ENCODE data around the gene TMED10.

DNA sequence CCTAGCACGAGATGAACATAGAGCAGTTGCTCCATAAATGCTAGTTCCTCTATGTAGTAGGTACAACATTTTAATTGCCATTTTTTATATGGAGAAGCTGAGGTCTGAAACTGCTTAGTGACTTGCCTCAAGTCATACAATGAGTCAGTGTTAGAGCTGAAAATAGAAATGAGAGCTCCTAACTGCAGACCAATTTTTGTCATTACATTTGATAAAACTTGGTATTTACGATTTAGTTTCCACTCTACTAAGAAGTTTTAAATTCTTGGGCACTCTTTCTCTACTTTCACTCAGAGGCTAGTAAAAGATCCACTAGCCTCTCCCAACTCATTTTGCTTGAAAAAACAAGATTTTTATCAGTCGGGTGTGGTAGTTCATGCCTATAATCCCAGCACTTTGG, 8.1 kb upstream of the TMED10 start:
- TF ChIP-seq FOSL2 (IDR thresholded peaks at IDR 0.05; ENCODE audit: borderline replicate concordance, low read depth) (no peak; the same call in 1 of the 2 replicates), EZH2phosphoT487 (IDR thresholded peaks at IDR 0.05; ENCODE audit: borderline replicate concordance, low read depth) (no peak), EP300 (IDR thresholded peaks at IDR 0.05; ENCODE audit: borderline replicate concordance in 1 of 2, low read depth in 1 of 2, low read length in 1 of 2) (no peak), RFX5 (IDR thresholded peaks at IDR 0.05; ENCODE audit: low read length) (no peak), YY1 (IDR thresholded peaks at IDR 0.05; ENCODE audit: low read depth) (no peak), SMC3 (IDR thresholded peaks at IDR 0.05; ENCODE audit: low read depth, low read length) (no peak), POLR2AphosphoS5 (IDR thresholded peaks at IDR 0.05; ENCODE audit: low read depth, low read length) (no peak), CHD2 (IDR thresholded peaks at IDR 0.05; ENCODE audit: low read length, partially characterized antibody) (no peak), MXI1 (IDR thresholded peaks at IDR 0.05; ENCODE audit: low read depth, low read length) (no peak)
- TF ChIP-seq, protein P1, sequence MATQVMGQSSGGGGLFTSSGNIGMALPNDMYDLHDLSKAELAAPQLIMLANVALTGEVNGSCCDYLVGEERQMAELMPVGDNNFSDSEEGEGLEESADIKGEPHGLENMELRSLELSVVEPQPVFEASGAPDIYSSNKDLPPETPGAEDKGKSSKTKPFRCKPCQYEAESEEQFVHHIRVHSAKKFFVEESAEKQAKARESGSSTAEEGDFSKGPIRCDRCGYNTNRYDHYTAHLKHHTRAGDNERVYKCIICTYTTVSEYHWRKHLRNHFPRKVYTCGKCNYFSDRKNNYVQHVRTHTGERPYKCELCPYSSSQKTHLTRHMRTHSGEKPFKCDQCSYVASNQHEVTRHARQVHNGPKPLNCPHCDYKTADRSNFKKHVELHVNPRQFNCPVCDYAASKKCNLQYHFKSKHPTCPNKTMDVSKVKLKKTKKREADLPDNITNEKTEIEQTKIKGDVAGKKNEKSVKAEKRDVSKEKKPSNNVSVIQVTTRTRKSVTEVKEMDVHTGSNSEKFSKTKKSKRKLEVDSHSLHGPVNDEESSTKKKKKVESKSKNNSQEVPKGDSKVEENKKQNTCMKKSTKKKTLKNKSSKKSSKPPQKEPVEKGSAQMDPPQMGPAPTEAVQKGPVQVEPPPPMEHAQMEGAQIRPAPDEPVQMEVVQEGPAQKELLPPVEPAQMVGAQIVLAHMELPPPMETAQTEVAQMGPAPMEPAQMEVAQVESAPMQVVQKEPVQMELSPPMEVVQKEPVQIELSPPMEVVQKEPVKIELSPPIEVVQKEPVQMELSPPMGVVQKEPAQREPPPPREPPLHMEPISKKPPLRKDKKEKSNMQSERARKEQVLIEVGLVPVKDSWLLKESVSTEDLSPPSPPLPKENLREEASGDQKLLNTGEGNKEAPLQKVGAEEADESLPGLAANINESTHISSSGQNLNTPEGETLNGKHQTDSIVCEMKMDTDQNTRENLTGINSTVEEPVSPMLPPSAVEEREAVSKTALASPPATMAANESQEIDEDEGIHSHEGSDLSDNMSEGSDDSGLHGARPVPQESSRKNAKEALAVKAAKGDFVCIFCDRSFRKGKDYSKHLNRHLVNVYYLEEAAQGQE (IDR thresholded peaks at IDR 0.05; ENCODE audit: low read depth, low read length) = no peak
- TF ChIP-seq, protein P2, sequence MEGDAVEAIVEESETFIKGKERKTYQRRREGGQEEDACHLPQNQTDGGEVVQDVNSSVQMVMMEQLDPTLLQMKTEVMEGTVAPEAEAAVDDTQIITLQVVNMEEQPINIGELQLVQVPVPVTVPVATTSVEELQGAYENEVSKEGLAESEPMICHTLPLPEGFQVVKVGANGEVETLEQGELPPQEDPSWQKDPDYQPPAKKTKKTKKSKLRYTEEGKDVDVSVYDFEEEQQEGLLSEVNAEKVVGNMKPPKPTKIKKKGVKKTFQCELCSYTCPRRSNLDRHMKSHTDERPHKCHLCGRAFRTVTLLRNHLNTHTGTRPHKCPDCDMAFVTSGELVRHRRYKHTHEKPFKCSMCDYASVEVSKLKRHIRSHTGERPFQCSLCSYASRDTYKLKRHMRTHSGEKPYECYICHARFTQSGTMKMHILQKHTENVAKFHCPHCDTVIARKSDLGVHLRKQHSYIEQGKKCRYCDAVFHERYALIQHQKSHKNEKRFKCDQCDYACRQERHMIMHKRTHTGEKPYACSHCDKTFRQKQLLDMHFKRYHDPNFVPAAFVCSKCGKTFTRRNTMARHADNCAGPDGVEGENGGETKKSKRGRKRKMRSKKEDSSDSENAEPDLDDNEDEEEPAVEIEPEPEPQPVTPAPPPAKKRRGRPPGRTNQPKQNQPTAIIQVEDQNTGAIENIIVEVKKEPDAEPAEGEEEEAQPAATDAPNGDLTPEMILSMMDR (IDR thresholded peaks at IDR 0.05) = no peak
- TF ChIP-seq, protein P3, sequence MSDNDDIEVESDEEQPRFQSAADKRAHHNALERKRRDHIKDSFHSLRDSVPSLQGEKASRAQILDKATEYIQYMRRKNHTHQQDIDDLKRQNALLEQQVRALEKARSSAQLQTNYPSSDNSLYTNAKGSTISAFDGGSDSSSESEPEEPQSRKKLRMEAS (IDR thresholded peaks at IDR 0.05; ENCODE audit: low read depth) = no peak
- TF ChIP-seq, protein P4, sequence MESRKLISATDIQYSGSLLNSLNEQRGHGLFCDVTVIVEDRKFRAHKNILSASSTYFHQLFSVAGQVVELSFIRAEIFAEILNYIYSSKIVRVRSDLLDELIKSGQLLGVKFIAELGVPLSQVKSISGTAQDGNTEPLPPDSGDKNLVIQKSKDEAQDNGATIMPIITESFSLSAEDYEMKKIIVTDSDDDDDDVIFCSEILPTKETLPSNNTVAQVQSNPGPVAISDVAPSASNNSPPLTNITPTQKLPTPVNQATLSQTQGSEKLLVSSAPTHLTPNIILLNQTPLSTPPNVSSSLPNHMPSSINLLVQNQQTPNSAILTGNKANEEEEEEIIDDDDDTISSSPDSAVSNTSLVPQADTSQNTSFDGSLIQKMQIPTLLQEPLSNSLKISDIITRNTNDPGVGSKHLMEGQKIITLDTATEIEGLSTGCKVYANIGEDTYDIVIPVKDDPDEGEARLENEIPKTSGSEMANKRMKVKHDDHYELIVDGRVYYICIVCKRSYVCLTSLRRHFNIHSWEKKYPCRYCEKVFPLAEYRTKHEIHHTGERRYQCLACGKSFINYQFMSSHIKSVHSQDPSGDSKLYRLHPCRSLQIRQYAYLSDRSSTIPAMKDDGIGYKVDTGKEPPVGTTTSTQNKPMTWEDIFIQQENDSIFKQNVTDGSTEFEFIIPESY (IDR thresholded peaks at IDR 0.05; ENCODE audit: borderline replicate concordance, low read depth) = no peak
